HepG2 (cell line): Measurements from ENCODE around the gene FAM83D. TPM values are rescaled to one million over a fixed set of nuclear protein-coding genes. Genes with fewer than 3 reads are reported as not detected.

Source experiments
- ATAC-seq: fragments of 200-7000 bp; cut with Tn5 transposase; 3 replicates; pipeline ENCODE4 v1.9.1; 2020; ENCODE audit warnings: mild to moderate bottlenecking, moderate library complexity
- BruUV-seq: library from RNA; stranded (reverse); fragments of 400-500 nt; replicated peaks from 2 replicates; lab custom pipeline; 2021; lab: Mats Ljungman, UMichigan
- CTCF ChIA-PET: fragments of 300-600 bp; formaldehyde crosslinking; extraction: SDS; loops from one replicate; lab custom pipeline; 2021; ENCODE audit warnings: low total read pairs, inconsistent platforms, low intra/inter-chr PET ratio; lab: Yijun Ruan, JAX
- POLR2A ChIA-PET: fragments of 350-600 bp; sonication (Branson Sonifier 250); formaldehyde crosslinking; loops from one replicate; lab custom pipeline; 2020; ENCODE audit warnings: antibody characterized with exemption, inconsistent platforms; lab: Yijun Ruan, JAX
- DNase-seq: peaks from one replicate; pipeline ENCODE4 v3.0.0-alpha.2; 2015; ENCODE audit warnings: low spot score
- FAIRE-seq: peaks from 3 replicates; lab custom pipeline; 2011; peaks lifted over from hg19 to GRCh38; lab: Jason Lieb, UNC
- H2AFZ ChIP-seq: one replicate; pipeline ENCODE4 v1.6.1; 2011; ENCODE audit warnings: low read length, inconsistent platforms
- H3K27ac ChIP-seq: fragments of 300-600 bp; 3 replicates; pipeline ENCODE4 v1.8.0; 2011; ENCODE audit warnings: mixed run types, mild to moderate bottlenecking, mixed read lengths, low read length, inconsistent platforms; ENCODE audit not compliant: insufficient read depth; ENCODE audit errors: extremely low read length
- H3K27me3 ChIP-seq, 2 experiments: fragments of 200-600 bp in 1 of 2; 2 replicates in 1 of 2; 3 replicates in 1 of 2; pipeline versions ENCODE4 v1.6.0 to v1.8.0; 2011; ENCODE audit warnings: low read length in 2 of 2, mild to moderate bottlenecking in 2 of 2, moderate library complexity in 2 of 2, inconsistent platforms in 1 of 2; ENCODE audit not compliant: insufficient read depth in 2 of 2, control insufficient read depth in 1 of 2
- H3K36me3 ChIP-seq, 2 experiments: fragments of 200-600 bp in 1 of 2; replicated peaks in 1 of 2; 2 replicates in 1 of 2; 3 replicates in 1 of 2; pipeline versions ENCODE4 v1.5.1 to v1.8.0; 2011; ENCODE audit warnings: low read length in 2 of 2, inconsistent platforms in 1 of 2; ENCODE audit not compliant: insufficient read depth in 2 of 2, control insufficient read depth in 1 of 2
- H3K4me1 ChIP-seq: 2 replicates; pipeline ENCODE4 v1.5.1; 2012; ENCODE audit warnings: low read length, inconsistent platforms; ENCODE audit not compliant: insufficient read depth
- H3K4me2 ChIP-seq: 2 replicates; pipeline ENCODE4 v1.6.0; 2011; ENCODE audit warnings: low read depth, low read length, inconsistent platforms
- H3K4me3 ChIP-seq, 3 experiments: fragments of 200-600 bp in 1 of 3; sonication (generic), shearing (Covaris generic) in 1 of 3; replicated peaks in 1 of 3; 2 replicates each; pipeline ENCODE4 v1.5.1; 2011 to 2016; ENCODE audit warnings: low read length in 3 of 3, inconsistent platforms in 2 of 3, low read depth in 2 of 3, mild to moderate bottlenecking in 2 of 3, control low read depth in 1 of 3, mixed read lengths in 1 of 3; ENCODE audit not compliant: insufficient read depth in 1 of 3
- H3K79me2 ChIP-seq: one replicate; pipeline ENCODE4 v1.6.1; 2011; ENCODE audit warnings: low read length, inconsistent platforms; ENCODE audit not compliant: insufficient read depth
- H3K9ac ChIP-seq: 2 replicates; pipeline ENCODE4 v1.6.0; 2011; ENCODE audit warnings: mild to moderate bottlenecking, low read depth, low read length, inconsistent platforms; ENCODE audit not compliant: insufficient read depth
- H3K9me3 ChIP-seq: 2 replicates; pipeline ENCODE4 v1.5.1; 2012; ENCODE audit warnings: mild to moderate bottlenecking, low read length
- H4K20me1 ChIP-seq: 2 replicates; pipeline ENCODE4 v1.6.0; 2011; ENCODE audit warnings: inconsistent platforms, mild to moderate bottlenecking, low read length, moderate library complexity; ENCODE audit not compliant: insufficient read depth
- IKZF4 ChIP-seq: sonication (generic); formaldehyde crosslinking; IDR thresholded peaks from 2 replicates; pipeline ENCODE4 v1.5.1; 2020; ENCODE audit warnings: borderline replicate concordance, mild to moderate bottlenecking, low read depth, missing genetic modification reagents; ENCODE audit errors: not compliant biosample characterization
- MBD4 ChIP-seq: IDR thresholded peaks from 2 replicates; pipeline ENCODE4 v1.6.1; 2012; ENCODE audit warnings: low read length, inconsistent platforms, borderline replicate concordance
- MLXIP ChIP-seq: sonication (generic); formaldehyde crosslinking; IDR thresholded peaks from 2 replicates; pipeline ENCODE4 v1.9.0; 2021; ENCODE audit warnings: missing genetic modification reagents, borderline replicate concordance
- MXD1 ChIP-seq: sonication (generic); formaldehyde crosslinking; IDR thresholded peaks from 2 replicates; pipeline ENCODE4 v1.4.0; 2020; ENCODE audit warnings: mild to moderate bottlenecking, missing genetic modification reagents
- NFIB ChIP-seq: sonication (generic); formaldehyde crosslinking; IDR thresholded peaks from 2 replicates; pipeline ENCODE4 v1.9.0; 2021; ENCODE audit warnings: missing genetic modification reagents, mild to moderate bottlenecking, borderline replicate concordance
- RFXANK ChIP-seq: IDR thresholded peaks from 2 replicates; pipeline ENCODE4 v1.6.1; 2016
- RXRB ChIP-seq: IDR thresholded peaks from 2 replicates; pipeline ENCODE4 v1.6.1; 2016; ENCODE audit warnings: borderline replicate concordance, missing genetic modification reagents, missing compliant biosample characterization
- ZKSCAN8 ChIP-seq: IDR thresholded peaks from 2 replicates; pipeline ENCODE4 v1.6.1; 2016; ENCODE audit warnings: borderline replicate concordance, missing genetic modification reagents, missing compliant biosample characterization
- ZNF136 ChIP-seq: sonication (generic); formaldehyde crosslinking; IDR thresholded peaks from 2 replicates; pipeline ENCODE4 v1.8.1; 2022; ENCODE audit warnings: low read depth, mild to moderate bottlenecking, moderate library complexity, missing genetic modification reagents
- ZNF275 ChIP-seq: sonication (generic); formaldehyde crosslinking; IDR thresholded peaks from 2 replicates; pipeline ENCODE4 v1.8.0; 2022; ENCODE audit warnings: missing genetic modification reagents, mild to moderate bottlenecking, inconsistent platforms, borderline replicate concordance
- ZNF713 ChIP-seq: sonication (generic); formaldehyde crosslinking; IDR thresholded peaks from 2 replicates; pipeline ENCODE4 v1.4.0; 2020; ENCODE audit warnings: mild to moderate bottlenecking, missing genetic modification reagents
- WGBS: methylation state at CpG from one replicate; pipeline ENCODE4 v1.1.6; 2017; ENCODE audit warnings: low lambda C conversion rate; 5-methylcytosine and 5-hydroxymethylcytosine counted together
- in situ Hi-C: cut with HindIII; loops from 2 replicates; pipeline ENCODE4 v1.10.0; 2017; ENCODE audit warnings: low pct_unique_long_range_greater_than_20kb; ENCODE audit not compliant: extremely low pct_ligation_motif_present
- intact Hi-C: fragments of 100-400 bp; cut with micrococcal nuclease; formaldehyde crosslinking; loops from one replicate; pipeline ENCODE4 v1.10.0; 2022; ENCODE audit not compliant: unreplicated experiment
- polyA plus RNA-seq, 8 experiments: library from polyadenylated mRNA; depleted of rRNA in 3 of 8; stranded (reverse) in 7 of 8; unstranded in 1 of 8; fragments of >200 nt; fragmentation: Illumina TruSeq in 4 of 8; extraction: Trizol in 4 of 8; gene quantifications; 2 replicates each; pipeline versions ENCODE4 v1.2.1 to v1.2.3, GENCODE V29; 2011 to 2016; ENCODE audit warnings: low read depth in 4 of 8, missing spikeins in 1 of 8, mixed read lengths in 1 of 8; ENCODE audit not compliant: insufficient read depth in 1 of 8
- total RNA-seq, 5 experiments: library from RNA; depleted of rRNA; stranded (reverse); fragments of >200 nt; fragmentation: Illumina TruSeq; extraction: Trizol; gene quantifications; 2 replicates each; pipeline ENCODE4 v1.2.3, GENCODE V29; 2016; ENCODE audit warnings: low read depth in 1 of 5

The FAM83D gene
- total and polyA plus RNA-seq, 2 of the 13 experiments (the other 11 are each of a cell fraction or from before 2014, with no cell fraction given), result 51.4 to 64.0 TPM

GRCh38 chr20:38890497-38890818, 35.8 kb upstream of the FAM83D start:
- peak; percentile 85; the same call in 1 of the 2 replicates for TF ChIP-seq ZKSCAN8 (CRISPR knock-in tag)
- TF ChIP-seq MXD1 (CRISPR knock-in tag), result no peak
- no peak for TF ChIP-seq IKZF4 (CRISPR knock-in tag)
- TF ChIP-seq MBD4, result no peak
- TF ChIP-seq, all 625 proteins: peak for 1
- ATAC-seq (no peak), DNase-seq (no peak), FAIRE-seq (no peak)
- CTCF ChIA-PET, result interaction anchor here (1.0 kb wide), 1 partner anchor 35 kb away, joined by 3 read pairs; no protein-coding TSS in a partner anchor
- intact Hi-C loops (loop anchor here (5.0 to 10.0 kb wide), 2 partner anchors 96 to 163 kb away; no protein-coding TSS in a partner anchor), in situ Hi-C loops (loop anchor here (5.0 kb wide), 1 partner anchor 243 kb away; no protein-coding TSS in a partner anchor)
- Histone ChIP-seq H3K4me2 (no peak overlapping the region), H3K79me2 (no peaks in the 10 kb centered on the region), H3K9me3 (no peaks in the 10 kb centered on the region), H4K20me1 (no peaks in the 10 kb centered on the region), H3K4me3 (no peak overlapping the region), H3K27ac (no peak overlapping the region), H3K4me1 (peaks cover 24% of the 10 kb centered on the region), H3K27me3 (peaks cover 8 to 17% of the 10 kb centered on the region in 2 experiments; a peak in 4 of 5 replicates), H3K36me3 (no peaks in the 10 kb centered on the region), H3K9ac (no peak overlapping the region), H2AFZ (no peak overlapping the region)
- POLR2A ChIA-PET, result no interaction called here
- WGBS, result 11% methylated on average over 3 of the region's 3 CpGs
- no TSS peak for BruUV-seq

- no TSS peak for BruUV-seq
- ChIA-PET POLR2A (no interaction called here), CTCF (interaction anchor here (0.6 to 1.1 kb wide), 2 partner anchors 43 to 246 kb away, joined by 3 read pairs; no protein-coding TSS in a partner anchor)
- ATAC-seq, result no peak
- Histone ChIP-seq H3K36me3 (no peaks in the 10 kb centered on the region), H3K4me3 (no peak overlapping the region), H3K4me1 (peaks cover 24% of the 10 kb centered on the region), H3K79me2 (no peaks in the 10 kb centered on the region), H3K4me2 (no peak overlapping the region), H3K9ac (no peak overlapping the region), H3K27me3 (peaks cover 8 to 18% of the 10 kb centered on the region in 2 experiments; a peak in 4 of 5 replicates), H3K27ac (no peak overlapping the region), H4K20me1 (no peaks in the 10 kb centered on the region), H3K9me3 (no peaks in the 10 kb centered on the region), H2AFZ (no peak overlapping the region)
- intact Hi-C loops, result loop anchor here (5.0 to 10.0 kb wide), 2 partner anchors 98 to 165 kb away; no protein-coding TSS in a partner anchor
- in situ Hi-C loops, result loop anchor here (5.0 kb wide), 1 partner anchor 245 kb away; no protein-coding TSS in a partner anchor
- FAIRE-seq, result no peak
- 28% methylated on average over 11 of the region's 11 CpGs for WGBS
- DNase-seq, result no peak
- TF ChIP-seq ZNF275 (CRISPR knock-in tag) (no peak), MLXIP (CRISPR knock-in tag) (no peak), RXRB (CRISPR knock-in tag) (no peak), NFIB (CRISPR knock-in tag) (no peak), ZNF713 (CRISPR knock-in tag) (no peak), RFXANK (no peak), ZNF136 (CRISPR knock-in tag) (no peak)
Observed at GRCh38 chr20:38892091-38892981, 33.9 kb upstream of the FAM83D start.
